ENCODE results near the gene AGPAT2.

DNA sequence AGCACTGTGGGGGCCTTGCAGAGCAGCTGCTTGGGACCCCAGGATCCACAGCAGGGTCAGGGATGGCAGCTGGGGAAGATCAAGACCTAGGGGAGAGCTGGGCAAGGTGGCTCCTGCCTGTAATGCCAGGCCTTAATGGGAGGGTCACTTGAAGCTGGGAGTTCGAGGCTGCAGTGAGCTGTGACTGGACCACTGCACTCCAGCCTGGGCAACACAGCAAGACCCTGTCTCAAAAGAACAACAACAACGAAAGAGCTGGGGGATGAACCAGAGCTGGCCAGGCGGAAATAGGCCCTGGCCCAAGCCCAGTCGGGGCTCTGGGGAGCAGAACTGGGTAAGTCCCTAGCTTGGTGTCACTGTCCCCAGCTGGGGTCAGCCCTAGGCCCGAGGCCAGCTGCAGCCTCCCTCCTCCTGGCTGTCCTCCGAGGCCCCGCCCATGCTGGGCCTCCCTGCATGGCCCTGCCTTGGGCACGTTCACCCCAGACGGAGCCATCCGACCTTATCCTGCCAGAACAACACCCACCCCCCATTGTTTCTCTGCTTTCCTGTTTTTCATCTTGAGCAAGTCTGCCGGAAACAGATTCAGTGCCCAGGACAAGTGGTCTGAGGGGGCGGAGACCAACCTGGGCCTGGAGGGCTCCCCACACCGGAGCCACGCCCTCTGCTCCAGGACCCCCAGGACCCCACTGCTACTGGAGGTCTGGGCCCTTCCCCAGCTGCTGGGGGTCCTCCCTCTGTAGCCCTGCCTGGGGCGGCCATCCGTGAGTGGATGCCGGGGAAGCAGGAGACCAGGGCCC lies 27.0 kb upstream of the AGPAT2 start:
- TF ChIP-seq, protein P1, sequence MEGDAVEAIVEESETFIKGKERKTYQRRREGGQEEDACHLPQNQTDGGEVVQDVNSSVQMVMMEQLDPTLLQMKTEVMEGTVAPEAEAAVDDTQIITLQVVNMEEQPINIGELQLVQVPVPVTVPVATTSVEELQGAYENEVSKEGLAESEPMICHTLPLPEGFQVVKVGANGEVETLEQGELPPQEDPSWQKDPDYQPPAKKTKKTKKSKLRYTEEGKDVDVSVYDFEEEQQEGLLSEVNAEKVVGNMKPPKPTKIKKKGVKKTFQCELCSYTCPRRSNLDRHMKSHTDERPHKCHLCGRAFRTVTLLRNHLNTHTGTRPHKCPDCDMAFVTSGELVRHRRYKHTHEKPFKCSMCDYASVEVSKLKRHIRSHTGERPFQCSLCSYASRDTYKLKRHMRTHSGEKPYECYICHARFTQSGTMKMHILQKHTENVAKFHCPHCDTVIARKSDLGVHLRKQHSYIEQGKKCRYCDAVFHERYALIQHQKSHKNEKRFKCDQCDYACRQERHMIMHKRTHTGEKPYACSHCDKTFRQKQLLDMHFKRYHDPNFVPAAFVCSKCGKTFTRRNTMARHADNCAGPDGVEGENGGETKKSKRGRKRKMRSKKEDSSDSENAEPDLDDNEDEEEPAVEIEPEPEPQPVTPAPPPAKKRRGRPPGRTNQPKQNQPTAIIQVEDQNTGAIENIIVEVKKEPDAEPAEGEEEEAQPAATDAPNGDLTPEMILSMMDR (IDR thresholded peaks at IDR 0.05; ENCODE audit: insufficient read depth, low read depth, low read length): no peak
- no peak for TF ChIP-seq EZH2 (IDR thresholded peaks at IDR 0.05; ENCODE audit: insufficient read depth, low read length)
